Measurements from ENCODE around the gene AK5.

GRCh38 chr1:77597310-77597709 lies 315.5 kb downstream of the AK5 start:
- TF ChIP-seq CTCF (IDR thresholded peaks at IDR 0.05) (no peak), ZFX (IDR thresholded peaks at IDR 0.05; ENCODE audit: borderline replicate concordance) (no peak)

Measured in 22Rv1 (cell line).